ENCODE measurements around the gene SLC26A11. TPM values are rescaled to one million over a fixed set of nuclear protein-coding genes. Genes with fewer than 3 reads are reported as not detected.

SLC26A11 gene
- total and polyA plus RNA-seq, 2 of the 13 experiments (the other 11 are each of a cell fraction or from before 2014, with no cell fraction given), result 8.7 to 13.2 TPM

DNA sequence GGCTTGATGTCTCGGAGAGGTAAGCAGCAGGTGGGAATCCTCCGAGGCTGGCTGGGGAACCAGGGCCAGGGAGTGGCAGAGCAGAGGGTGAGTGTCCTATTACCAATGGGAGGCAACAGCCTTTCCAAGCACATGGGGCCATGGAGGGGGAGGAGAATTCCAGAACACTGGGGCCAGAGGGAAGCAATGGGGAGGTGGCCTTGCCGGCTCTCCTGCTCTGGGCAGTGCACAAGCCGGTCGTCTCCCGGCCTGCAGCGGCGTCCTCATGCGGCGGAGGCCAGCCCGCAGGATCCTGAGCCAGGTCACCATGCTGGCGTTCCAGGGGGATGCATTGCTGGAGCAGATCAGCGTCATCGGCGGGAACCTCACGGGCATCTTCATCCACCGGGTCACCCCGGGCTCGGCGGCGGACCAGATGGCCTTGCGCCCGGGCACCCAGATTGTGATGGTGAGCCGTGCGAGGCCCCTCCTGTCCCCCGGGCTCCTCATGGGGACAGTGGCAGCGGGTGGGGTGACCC is 22.0 kb upstream of the SLC26A11 start (continued):
- no peak for TF ChIP-seq ZBTB39 (CRISPR knock-in tag; IDR thresholded peaks at IDR 0.05)
- TF ChIP-seq CHD4 (IDR thresholded peaks at IDR 0.05; ENCODE audit: borderline replicate concordance, low read length), result no peak
- no peak for TF ChIP-seq HNF4G (IDR thresholded peaks at IDR 0.05; ENCODE audit: borderline replicate concordance, low read depth, low read length)
- no peak for TF ChIP-seq HNF4G (CRISPR knock-in tag; IDR thresholded peaks at IDR 0.05; ENCODE audit: borderline replicate concordance, low read depth)
- no peak for TF ChIP-seq FLYWCH1 (CRISPR knock-in tag; IDR thresholded peaks at IDR 0.05)
- no peak for TF ChIP-seq ZNF784 (CRISPR knock-in tag; IDR thresholded peaks at IDR 0.05; ENCODE audit: borderline replicate concordance)
- TF ChIP-seq XRCC5 (optimal IDR thresholded peaks at IDR 0.05; ENCODE audit: low read length), result peak; percentile 34
- no peak for TF ChIP-seq ZNF3 (CRISPR knock-in tag; IDR thresholded peaks at IDR 0.05)
- TF ChIP-seq KDM6A (CRISPR knock-in tag; IDR thresholded peaks at IDR 0.05; ENCODE audit: low read depth), result no peak
- no peak for TF ChIP-seq NCOA2 (CRISPR knock-in tag; IDR thresholded peaks at IDR 0.05)
- 0 out of 2 replicates have a peak, but pooled peaks have one; percentile 28 for TF ChIP-seq PCBP1 (IDR thresholded peaks at IDR 0.05; ENCODE audit: borderline replicate concordance, low read depth, low read length)
- no peak for TF ChIP-seq ZNF446 (CRISPR knock-in tag; IDR thresholded peaks at IDR 0.05)
- TF ChIP-seq, protein P1, sequence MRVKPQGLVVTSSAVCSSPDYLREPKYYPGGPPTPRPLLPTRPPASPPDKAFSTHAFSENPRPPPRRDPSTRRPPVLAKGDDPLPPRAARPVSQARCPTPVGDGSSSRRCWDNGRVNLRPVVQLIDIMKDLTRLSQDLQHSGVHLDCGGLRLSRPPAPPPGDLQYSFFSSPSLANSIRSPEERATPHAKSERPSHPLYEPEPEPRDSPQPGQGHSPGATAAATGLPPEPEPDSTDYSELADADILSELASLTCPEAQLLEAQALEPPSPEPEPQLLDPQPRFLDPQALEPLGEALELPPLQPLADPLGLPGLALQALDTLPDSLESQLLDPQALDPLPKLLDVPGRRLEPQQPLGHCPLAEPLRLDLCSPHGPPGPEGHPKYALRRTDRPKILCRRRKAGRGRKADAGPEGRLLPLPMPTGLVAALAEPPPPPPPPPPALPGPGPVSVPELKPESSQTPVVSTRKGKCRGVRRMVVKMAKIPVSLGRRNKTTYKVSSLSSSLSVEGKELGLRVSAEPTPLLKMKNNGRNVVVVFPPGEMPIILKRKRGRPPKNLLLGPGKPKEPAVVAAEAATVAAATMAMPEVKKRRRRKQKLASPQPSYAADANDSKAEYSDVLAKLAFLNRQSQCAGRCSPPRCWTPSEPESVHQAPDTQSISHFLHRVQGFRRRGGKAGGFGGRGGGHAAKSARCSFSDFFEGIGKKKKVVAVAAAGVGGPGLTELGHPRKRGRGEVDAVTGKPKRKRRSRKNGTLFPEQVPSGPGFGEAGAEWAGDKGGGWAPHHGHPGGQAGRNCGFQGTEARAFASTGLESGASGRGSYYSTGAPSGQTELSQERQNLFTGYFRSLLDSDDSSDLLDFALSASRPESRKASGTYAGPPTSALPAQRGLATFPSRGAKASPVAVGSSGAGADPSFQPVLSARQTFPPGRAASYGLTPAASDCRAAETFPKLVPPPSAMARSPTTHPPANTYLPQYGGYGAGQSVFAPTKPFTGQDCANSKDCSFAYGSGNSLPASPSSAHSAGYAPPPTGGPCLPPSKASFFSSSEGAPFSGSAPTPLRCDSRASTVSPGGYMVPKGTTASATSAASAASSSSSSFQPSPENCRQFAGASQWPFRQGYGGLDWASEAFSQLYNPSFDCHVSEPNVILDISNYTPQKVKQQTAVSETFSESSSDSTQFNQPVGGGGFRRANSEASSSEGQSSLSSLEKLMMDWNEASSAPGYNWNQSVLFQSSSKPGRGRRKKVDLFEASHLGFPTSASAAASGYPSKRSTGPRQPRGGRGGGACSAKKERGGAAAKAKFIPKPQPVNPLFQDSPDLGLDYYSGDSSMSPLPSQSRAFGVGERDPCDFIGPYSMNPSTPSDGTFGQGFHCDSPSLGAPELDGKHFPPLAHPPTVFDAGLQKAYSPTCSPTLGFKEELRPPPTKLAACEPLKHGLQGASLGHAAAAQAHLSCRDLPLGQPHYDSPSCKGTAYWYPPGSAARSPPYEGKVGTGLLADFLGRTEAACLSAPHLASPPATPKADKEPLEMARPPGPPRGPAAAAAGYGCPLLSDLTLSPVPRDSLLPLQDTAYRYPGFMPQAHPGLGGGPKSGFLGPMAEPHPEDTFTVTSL (CRISPR knock-in tag; IDR thresholded peaks at IDR 0.05; ENCODE audit: borderline replicate concordance), result no peak
- peak; percentile 48 for TF ChIP-seq MAX (IDR thresholded peaks at IDR 0.05)
- TF ChIP-seq PAXIP1 (CRISPR knock-in tag; conservative IDR thresholded peaks at IDR 0.05), result no peak
- TF ChIP-seq ZNF619 (CRISPR knock-in tag; IDR thresholded peaks at IDR 0.05), result no peak
- TF ChIP-seq ZNF792 (CRISPR knock-in tag; IDR thresholded peaks at IDR 0.05), result no peak
- TF ChIP-seq ZNF235 (CRISPR knock-in tag; IDR thresholded peaks at IDR 0.05; ENCODE audit: borderline replicate concordance), result 0 out of 2 replicates have a peak, but pooled peaks have one; percentile 43
- no peak for TF ChIP-seq ZNF143 (CRISPR knock-in tag; IDR thresholded peaks at IDR 0.05)

Measured in HepG2 (cell line).